ENCODE results near the gene TMEM131L. TPM values are rescaled to one million over a fixed set of nuclear protein-coding genes. Genes with fewer than 3 reads are reported as not detected.

TMEM131L gene
- total and polyA plus RNA-seq, 4 donors, result 4.9 to 41.3 (median 12.9) TPM

GRCh38 chr4:153485860-153486259 is 19.7 kb downstream of the TMEM131L start (continued):
- TF ChIP-seq CTCF (IDR thresholded peaks at IDR 0.05; ENCODE audit: low read depth, low read length, missing input control) (no peak), FOXA1 (IDR thresholded peaks at IDR 0.05) (no peak), TAF1 (conservative IDR thresholded peaks at IDR 0.05) (no peak), GABPA (IDR thresholded peaks at IDR 0.05 in 1 of 2, conservative IDR thresholded peaks at IDR 0.05 in 1 of 2) (no peak)

GRCh38 chr4:153486281-153487151 is 20.4 kb downstream of the TMEM131L start:
- Histone ChIP-seq H3K27ac (ENCODE audit: low read depth in 1 of 2, low read length in 2 of 2) (no peak overlapping the region), H3K4me3 (ENCODE audit: low read depth in 1 of 3, low read length in 3 of 3) (no peak overlapping the region), H3K9me3 (ENCODE audit: control insufficient read depth in 4 of 4, low read length in 3 of 4) (no peaks in the 10 kb centered on the region), H3K27me3 (ENCODE audit: control insufficient read depth in 4 of 4, insufficient read depth in 4 of 4, low read length in 3 of 4) (no peaks in the 10 kb centered on the region), H3K36me3 (ENCODE audit: control insufficient read depth in 4 of 4, insufficient read depth in 3 of 4, low read depth in 1 of 4, low read length in 3 of 4) (no peaks in the 10 kb centered on the region), H3K9ac (ENCODE audit: low read depth in 1 of 2, low read length in 2 of 2) (no peak overlapping the region), H3K4me1 (ENCODE audit: control insufficient read depth in 4 of 4, insufficient read depth in 4 of 4, low read length in 3 of 4) (peaks cover 0 to 14% (median 7%) of the 10 kb centered on the region in 4 donors)
- no peak for DNase-seq (ENCODE audit: low spot score)
- 88% methylated on average over 14 of the region's 14 CpGs for WGBS
- TF ChIP-seq SP1 (IDR thresholded peaks at IDR 0.05), result no peak
- no peak for TF ChIP-seq HNF4G (IDR thresholded peaks at IDR 0.05)
- TF ChIP-seq FOXA2 (IDR thresholded peaks at IDR 0.05), result no peak
- TF ChIP-seq RAD21 (IDR thresholded peaks at IDR 0.05), result no peak
- TF ChIP-seq ZBTB33 (IDR thresholded peaks at IDR 0.05), result no peak
- TF ChIP-seq REST (IDR thresholded peaks at IDR 0.05), result no peak
- TF ChIP-seq RXRA (IDR thresholded peaks at IDR 0.05), result no peak
- no peak for TF ChIP-seq GABPA (IDR thresholded peaks at IDR 0.05 in 1 of 2, conservative IDR thresholded peaks at IDR 0.05 in 1 of 2)
